22Rv1 (cell line): ENCODE data around the gene PLEKHA6.

Experiments used
- CTCF ChIP-seq: fragments of 450-650 bp; IDR thresholded peaks from 2 replicates; pipeline ENCODE4 v1.5.1; 2017; ENCODE audit warnings: mild to moderate bottlenecking
- ZFX ChIP-seq: fragments of 450-650 bp; IDR thresholded peaks from 2 replicates; pipeline ENCODE4 v1.6.1; 2017; ENCODE audit warnings: antibody characterized with exemption, borderline replicate concordance

GRCh38 chr1:204286831-204287421 is 72.8 kb downstream of the PLEKHA6 start:
- TF ChIP-seq CTCF (no peak), ZFX (no peak)
